Activated CD8-positive, alpha-beta memory T cell treated with anti-CD3 and anti-CD28 coated beads for 36 hours (primary cell): ENCODE data around the gene DOK4. TPM values are rescaled to one million over a fixed set of nuclear protein-coding genes. Genes with fewer than 3 reads are reported as not detected.
"Not testable (repeated sequence)": the region's sequence is repeated elsewhere in the genome, so short reads cannot be mapped to it uniquely, and the experiment has no call there.

Experiments used
- CTCF ChIA-PET: fragments of 350-600 bp; sonication (Branson Sonifier 250); formaldehyde crosslinking; loops from one replicate; lab custom pipeline; 2021; ENCODE audit warnings: antibody characterized with exemption; lab: Charles Lee
- POLR2A ChIA-PET: fragments of 350-600 bp; sonication (Branson Sonifier 250); formaldehyde crosslinking; loops from one replicate; lab custom pipeline; 2021; ENCODE audit warnings: antibody characterized with exemption; lab: Charles Lee
- total RNA-seq, 2 experiments: library from RNA; stranded (reverse); gene quantifications; one replicate each; pipeline ENCODE4 v1.2.3, GENCODE V29; 2021

Gene DOK4
- total RNA-seq, 2 experiments from 2014 or later, result 4.9 to 5.8 TPM

DNA sequence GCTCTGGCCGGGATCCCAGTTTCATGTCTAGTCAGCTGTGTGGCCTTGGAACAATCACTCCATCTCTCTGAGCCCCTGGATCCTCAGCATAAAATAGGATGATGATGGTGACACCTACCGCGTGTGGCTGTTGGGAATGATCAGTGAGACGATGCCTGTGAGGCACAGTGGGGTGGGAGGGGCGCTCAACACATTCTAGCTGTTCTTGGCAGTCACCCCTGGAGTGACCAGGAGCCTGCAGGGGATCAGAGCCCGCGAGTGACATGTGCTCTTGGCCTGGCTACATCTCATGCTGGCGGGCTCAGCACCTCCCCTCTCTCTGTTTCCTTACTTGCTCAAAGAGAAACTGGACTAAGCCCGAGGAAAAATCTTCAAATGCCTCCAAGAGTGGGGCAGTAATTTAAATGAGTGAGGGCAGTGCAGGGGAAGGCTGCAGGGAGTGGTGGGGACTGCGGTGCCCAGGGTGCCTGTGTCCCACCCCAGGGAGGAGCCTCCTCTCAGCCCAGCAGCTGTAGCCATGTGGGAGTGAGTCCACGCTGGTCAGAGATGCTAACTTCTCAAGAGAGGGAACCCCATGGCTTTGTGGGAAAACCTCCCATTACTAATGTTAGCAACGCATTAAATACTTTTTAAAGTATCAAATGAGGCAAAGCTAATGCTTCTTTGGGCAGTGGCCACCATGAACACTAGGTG lies 23.1 kb upstream of the DOK4 start:
- POLR2A ChIA-PET, result interaction anchor here (0.6 kb wide), 1 partner anchor 18 kb away, joined by 9 read pairs; no protein-coding TSS in a partner anchor

DNA sequence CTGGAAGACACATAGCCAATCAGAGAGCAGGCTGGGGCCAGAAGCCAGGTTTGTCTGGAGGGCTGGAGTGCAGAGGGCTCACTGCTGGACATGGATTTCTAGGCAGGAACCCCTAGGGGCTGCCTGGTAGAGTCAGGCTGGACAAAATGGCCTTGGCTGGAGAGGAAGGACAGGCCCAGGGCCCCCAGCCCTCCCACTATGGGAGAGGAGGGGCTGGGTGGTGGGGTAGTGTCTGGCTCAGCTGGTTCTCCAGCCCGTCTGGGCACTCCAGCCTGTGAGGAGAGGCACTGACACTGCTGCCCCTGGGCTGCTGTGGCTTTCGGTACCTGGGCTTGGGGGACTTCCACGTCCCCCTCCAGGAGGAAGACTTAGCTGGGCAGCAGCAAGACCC lies 21.7 kb upstream of the DOK4 start:
- ChIA-PET POLR2A (no interaction called here), CTCF (interaction anchor here (0.8 to 2.1 kb wide), 2 partner anchors 12 to 37 kb away, joined by 3 to 7 read pairs; no protein-coding TSS in a partner anchor)

More for the DNA sequence above, 23.1 kb upstream of the DOK4 start:
- CTCF ChIA-PET, result no interaction called here

DNA sequence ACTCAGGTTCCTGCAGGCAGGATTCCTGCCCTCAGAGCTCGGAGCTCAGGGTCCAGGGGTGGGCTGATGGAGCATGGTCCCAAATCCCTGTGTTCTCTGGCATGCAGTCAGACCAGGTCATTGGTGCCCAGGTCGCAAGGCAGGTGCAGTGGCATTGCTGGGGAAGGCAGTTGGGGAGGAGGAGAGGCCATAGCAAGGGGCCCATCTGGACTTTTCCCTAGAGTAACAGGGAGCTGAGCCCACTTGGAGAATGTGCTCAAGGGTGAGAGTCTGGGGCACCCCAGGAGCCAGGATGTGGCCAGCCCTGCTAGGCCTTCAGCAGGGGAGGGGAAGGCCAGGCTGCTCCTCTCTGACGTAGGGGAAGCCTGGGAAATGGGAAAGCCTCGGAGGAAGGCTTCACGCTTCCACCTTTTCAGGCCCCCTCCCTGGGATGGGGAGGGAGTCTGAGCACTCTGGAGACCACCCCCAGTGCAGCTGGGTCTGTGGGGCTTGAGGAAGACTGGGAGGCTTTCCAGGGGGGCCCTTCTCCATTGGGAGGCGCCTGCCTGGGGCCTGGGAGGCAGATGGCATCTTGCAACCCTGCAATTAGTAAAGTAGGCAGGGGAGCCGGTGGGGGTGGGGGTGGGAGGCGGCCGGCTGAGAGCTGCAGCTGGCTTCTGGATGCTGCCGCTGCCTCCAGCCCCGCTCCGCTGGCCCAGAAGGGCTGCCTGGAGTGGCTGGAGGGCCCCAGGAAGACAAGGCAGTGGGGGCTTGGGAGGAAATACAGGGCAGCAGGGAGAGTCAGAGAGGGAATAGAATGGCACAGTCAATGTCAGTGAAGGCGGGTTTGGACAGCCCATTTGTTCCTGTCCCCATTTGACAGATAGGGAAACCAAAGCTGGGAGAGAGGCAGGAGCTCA lies 21.1 kb upstream of the DOK4 start:
- ChIA-PET CTCF (interaction anchor here (2.1 kb wide), 1 partner anchor 12 kb away, joined by 7 read pairs; no protein-coding TSS in a partner anchor), POLR2A (no interaction called here)

- ChIA-PET CTCF (interaction anchor here (0.8 to 1.0 kb wide), 2 partner anchors 15 to 30 kb away, joined by 3 to 4 read pairs; no protein-coding TSS in a partner anchor), POLR2A (no interaction called here)
Observed at GRCh38 chr16:57505169-57505568, 18.9 kb upstream of the DOK4 start.

DNA sequence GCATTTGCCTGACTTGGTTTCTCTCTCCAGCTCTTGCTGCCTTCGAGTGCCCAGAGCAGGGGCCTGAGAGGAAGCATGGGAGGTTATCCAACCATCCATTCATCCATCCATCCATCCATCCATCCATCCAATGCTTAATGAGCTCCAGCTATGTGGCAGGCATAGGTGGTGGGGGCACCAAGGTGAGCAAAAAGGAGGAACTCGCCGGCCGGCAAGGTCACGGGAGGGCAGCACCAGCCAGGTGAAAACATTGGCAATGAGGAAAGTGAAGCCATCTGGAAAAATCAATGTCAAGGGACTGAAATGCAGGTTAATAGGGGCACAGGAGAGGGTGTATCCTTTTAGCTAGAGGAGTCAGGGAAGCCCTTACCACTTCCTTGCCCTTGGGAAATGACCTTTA lies 18.2 kb upstream of the DOK4 start:
- CTCF ChIA-PET, result interaction anchor here (0.7 to 1.4 kb wide), 2 partner anchors 15 to 57 kb away, joined by 3 to 4 read pairs; no protein-coding TSS in a partner anchor
- POLR2A ChIA-PET, result no interaction called here

DNA sequence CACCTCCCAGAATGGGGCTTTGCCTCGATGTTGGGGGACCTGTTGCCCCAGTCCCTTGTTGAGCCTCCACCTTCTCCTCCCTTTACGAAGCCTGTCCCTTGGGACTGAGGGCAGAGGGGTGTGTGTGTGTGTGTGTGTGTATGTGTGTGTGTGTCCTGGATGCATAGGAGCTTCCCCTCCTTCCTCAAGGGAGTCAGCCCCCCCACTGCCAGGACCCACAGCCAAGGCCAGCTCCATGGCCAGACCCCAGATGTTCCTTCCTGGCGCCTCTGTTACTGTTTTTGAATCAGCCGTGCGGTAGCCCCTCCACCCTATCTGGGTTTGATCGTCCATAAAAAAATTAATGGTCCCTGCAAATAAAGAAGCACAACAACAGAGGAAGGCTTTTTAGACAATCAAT lies 17.7 kb upstream of the DOK4 start:
- ChIA-PET CTCF (interaction anchor here (0.7 to 1.4 kb wide), 2 partner anchors 16 to 58 kb away, joined by 3 to 4 read pairs; no protein-coding TSS in a partner anchor), POLR2A (no interaction called here)

- ChIA-PET POLR2A (no interaction called here), CTCF (interaction anchor here (1.4 kb wide), 1 partner anchor 16 kb away, joined by 4 read pairs; no protein-coding TSS in a partner anchor)
Observed at GRCh38 chr16:57503366-57503765, 17.1 kb upstream of the DOK4 start.

GRCh38 chr16:57502048-57502775 lies 15.9 kb upstream of the DOK4 start:
- ChIA-PET CTCF (interaction anchor here (0.7 kb wide), 1 partner anchor 15 kb away, joined by 3 read pairs; no protein-coding TSS in a partner anchor), POLR2A (interaction anchor here (0.5 to 0.7 kb wide), 2 partner anchors 21 to 36 kb away, joined by 3 to 6 read pairs; no protein-coding TSS in a partner anchor)

GRCh38 chr16:57501492-57501891 lies 15.2 kb upstream of the DOK4 start:
- CTCF ChIA-PET, result interaction anchor here (0.7 kb wide), 1 partner anchor 15 kb away, joined by 3 read pairs; no protein-coding TSS in a partner anchor
- POLR2A ChIA-PET, result interaction anchor here (0.7 kb wide), 1 partner anchor 35 kb away, joined by 6 read pairs; no protein-coding TSS in a partner anchor

DNA sequence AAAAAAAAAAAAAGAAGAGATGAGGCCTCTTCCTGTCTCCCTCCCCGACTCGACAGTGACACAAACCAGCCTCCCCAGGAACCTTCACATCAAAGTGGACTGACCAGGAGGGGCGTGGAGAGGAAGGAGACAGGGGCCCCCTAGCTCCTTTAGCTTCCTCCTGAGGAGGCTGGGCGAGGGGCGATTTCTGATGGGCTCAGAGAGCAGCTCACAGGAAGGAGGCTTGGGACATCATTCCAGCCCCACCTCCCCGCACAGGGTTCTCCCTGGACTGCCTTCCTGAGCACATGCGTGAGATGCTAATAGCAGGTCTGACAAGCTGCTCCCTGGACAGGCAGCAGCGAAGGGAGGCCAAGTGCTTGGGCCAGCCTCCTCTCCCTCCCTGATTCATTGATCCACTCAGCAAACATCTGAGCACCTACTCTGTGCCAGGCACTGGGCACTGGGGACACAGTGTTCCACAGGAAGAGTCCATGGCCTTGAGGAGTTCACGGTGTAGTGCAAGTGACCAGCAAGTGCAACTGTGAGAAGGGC lies 14.4 kb upstream of the DOK4 start:
- ChIA-PET POLR2A (interaction anchor here (0.7 kb wide), 1 partner anchor 50 kb away, joined by 8 read pairs; no protein-coding TSS in a partner anchor), CTCF (interaction anchor here (0.7 to 1.3 kb wide), 3 partner anchors 34 to 136 kb away, joined by 3 to 5 read pairs (median 3); no protein-coding TSS in a partner anchor)

DNA sequence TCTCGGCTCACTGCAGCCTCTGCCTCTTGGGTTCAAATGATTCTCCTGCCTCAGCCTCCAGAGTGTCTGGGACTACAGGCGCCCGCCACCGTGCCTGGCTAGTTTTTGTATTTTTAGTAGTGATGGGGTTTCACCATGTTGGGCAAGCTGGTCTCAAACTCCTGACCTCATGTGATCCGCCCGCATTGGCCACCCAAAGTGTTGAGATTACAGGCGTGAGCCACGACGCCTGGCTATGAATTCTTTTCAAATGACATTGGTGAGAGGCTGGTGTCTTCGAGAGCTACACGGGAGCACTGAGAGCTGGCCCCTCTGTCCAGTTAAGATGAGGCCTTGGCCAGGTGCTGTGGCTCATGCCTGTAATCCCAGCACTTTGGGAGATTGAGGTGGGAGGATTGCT lies 13.6 kb upstream of the DOK4 start:
- POLR2A ChIA-PET, result not testable (repeated sequence)
- CTCF ChIA-PET, result interaction anchor here (0.9 to 1.3 kb wide), 2 partner anchors 81 to 136 kb away, joined by 3 read pairs; no protein-coding TSS in a partner anchor

- POLR2A ChIA-PET, result no interaction called here
- CTCF ChIA-PET, result no interaction called here
Observed at GRCh38 chr16:57498031-57498430, 11.7 kb upstream of the DOK4 start.

DNA sequence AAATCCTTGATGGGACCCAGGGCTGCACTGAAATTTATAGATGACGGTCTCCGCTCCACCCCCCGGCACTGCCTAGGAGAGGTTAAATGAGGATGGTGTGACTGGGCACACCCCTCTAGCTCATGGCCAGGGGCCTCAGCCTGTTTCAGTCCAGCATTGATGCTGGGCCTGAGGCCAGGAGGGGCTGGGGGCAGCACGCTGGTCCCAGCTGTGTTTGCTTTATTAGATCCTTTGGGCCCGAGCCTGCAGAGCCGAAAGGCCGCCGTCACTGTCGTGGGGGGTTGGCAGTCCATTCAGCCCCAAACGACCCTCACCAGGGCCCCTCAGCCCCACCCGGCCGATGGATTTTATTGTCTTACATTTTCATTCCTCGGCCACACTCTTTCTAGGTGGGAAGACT lies 10.8 kb upstream of the DOK4 start:
- ChIA-PET POLR2A (no interaction called here), CTCF (no interaction called here)

GRCh38 chr16:57493767-57494166 lies 7.5 kb upstream of the DOK4 start:
- ChIA-PET CTCF (no interaction called here), POLR2A (no interaction called here)

DNA sequence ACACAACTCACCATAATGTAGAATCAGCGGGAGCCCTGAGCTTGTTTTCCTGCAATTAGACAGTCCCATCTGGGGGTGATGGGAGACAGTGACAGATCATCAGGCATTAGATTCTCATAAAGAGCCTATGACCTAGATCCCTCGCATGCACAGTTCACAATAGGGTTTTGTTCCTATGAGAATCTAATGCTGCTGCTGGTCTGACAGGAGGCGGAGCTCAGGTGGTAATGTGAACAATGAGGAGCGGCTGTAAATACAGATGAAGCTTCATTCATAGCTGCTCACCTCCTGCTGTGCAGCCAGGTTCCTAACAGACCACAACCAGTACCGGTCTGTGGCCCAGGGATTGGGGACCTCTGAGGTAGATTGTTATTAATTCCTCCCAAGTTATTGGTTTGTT lies 2.9 kb upstream of the DOK4 start:
- POLR2A ChIA-PET, result no interaction called here
- CTCF ChIA-PET, result interaction anchor here (1.3 kb wide), 1 partner anchor 31 kb away, joined by 5 read pairs; no protein-coding TSS in a partner anchor

DNA sequence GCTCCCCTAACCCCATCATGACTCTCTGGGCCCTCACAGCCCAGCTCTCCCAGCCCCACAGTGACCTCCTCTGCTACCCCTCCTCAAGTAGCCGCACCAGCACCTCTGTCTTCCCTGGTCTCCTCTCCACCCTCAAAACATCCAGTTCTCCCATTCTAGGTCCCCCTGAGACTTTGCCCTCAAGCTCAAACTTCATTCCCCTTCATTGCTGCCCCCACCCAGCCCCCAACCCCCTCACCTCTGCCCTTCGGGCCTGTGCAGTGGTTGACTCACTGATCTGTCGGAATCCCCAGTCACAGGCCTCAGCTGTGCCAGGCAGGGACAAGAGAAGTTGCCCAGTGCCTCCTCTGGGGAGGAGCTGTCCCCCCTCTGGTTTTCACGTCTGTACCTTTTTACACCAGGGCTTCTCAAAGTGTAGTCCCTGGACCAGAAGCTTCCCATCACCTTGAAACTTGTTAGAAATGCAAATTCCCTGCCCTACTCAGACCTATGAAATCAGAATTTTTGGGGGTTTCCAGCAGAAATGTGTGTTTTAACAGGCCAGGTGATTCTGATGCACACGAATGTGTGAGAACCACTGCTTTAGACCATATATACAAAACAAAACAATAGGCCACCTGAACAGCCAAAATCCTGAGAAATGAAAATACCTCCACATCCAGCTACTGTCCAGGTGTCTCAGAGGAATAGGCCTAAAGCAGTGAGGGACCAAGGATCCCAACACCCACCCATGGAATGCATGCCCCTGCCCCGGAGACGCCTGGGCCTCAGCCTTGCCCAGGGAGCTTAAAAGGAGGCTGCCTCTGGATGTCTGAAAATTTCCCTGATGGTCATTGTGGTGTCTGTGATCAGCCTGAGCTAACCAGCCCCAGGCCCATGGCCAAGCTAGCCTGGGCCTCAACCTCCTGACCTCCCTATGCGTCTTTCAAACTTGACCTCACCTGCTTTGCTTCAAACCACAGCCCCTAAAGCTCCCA lies 853 bp upstream of the DOK4 start:
- CTCF ChIA-PET, result interaction anchor here (0.7 to 1.5 kb wide), 7 partner anchors 12 to 452 kb away, joined by 3 to 6 read pairs (median 3); partner anchors contain the start of genes CIAPIN1 and COQ9
- POLR2A ChIA-PET, result interaction anchor here (1.6 kb wide), 1 partner anchor 50 kb away, joined by 6 read pairs; the partner anchor contains the start of gene CCDC102A
